GM12878 (cell line): ENCODE results near the gene UROC1. TPM values are rescaled to one million over a fixed set of nuclear protein-coding genes. Genes with fewer than 3 reads are reported as not detected.
A peak's percentile ranks its signal among the peaks of the same experiment; 100 is the strongest.

Experiments
- CBFB ChIP-seq: IDR thresholded peaks from 2 replicates; pipeline ENCODE4 v1.6.1; 2016; ENCODE audit warnings: antibody characterized with exemption, low read depth
- GATAD2B ChIP-seq: fragments of 450-650 bp; conservative IDR thresholded peaks from 2 replicates; pipeline ENCODE4 v1.6.1; 2017; ENCODE audit warnings: low read depth, mild to moderate bottlenecking, moderate library complexity
- IKZF1 ChIP-seq: fragments of 450-650 bp; conservative IDR thresholded peaks from 2 replicates; pipeline ENCODE4 v1.6.1; 2017; ENCODE audit warnings: antibody characterized with exemption, mild to moderate bottlenecking
- NR2C1 ChIP-seq: fragments of 450-650 bp; IDR thresholded peaks from 2 replicates; pipeline ENCODE4 v1.6.1; 2017; ENCODE audit warnings: antibody characterized with exemption, mild to moderate bottlenecking, moderate library complexity
- NRF1 ChIP-seq: conservative IDR thresholded peaks from 2 replicates; pipeline ENCODE4 v1.6.1; 2011; ENCODE audit warnings: mild to moderate bottlenecking, low read depth, low read length, improper control_type of control experiment
- POLR2AphosphoS2 ChIP-seq: IDR thresholded peaks from 2 replicates; pipeline ENCODE4 v1.6.1; 2011; ENCODE audit warnings: low read depth, mild to moderate bottlenecking, low read length, improper control_type of control experiment, moderate library complexity
- RB1 ChIP-seq: fragments of 450-650 bp; formaldehyde crosslinking; IDR thresholded peaks from 2 replicates; pipeline ENCODE4 v1.6.1; 2017; ENCODE audit warnings: mild to moderate bottlenecking, borderline replicate concordance
- SMAD5 ChIP-seq: IDR thresholded peaks from 2 replicates; pipeline ENCODE4 v1.6.1; 2016; ENCODE audit warnings: antibody characterized with exemption, low read depth
- SPI1 ChIP-seq: IDR thresholded peaks from 2 replicates; pipeline ENCODE4 v1.6.1; 2011; ENCODE audit warnings: low read depth, mild to moderate bottlenecking, low read length, moderate library complexity, borderline replicate concordance; ENCODE audit not compliant: insufficient read depth
- YBX1 ChIP-seq: fragments of 450-650 bp; IDR thresholded peaks from 2 replicates; pipeline ENCODE4 v1.6.1; 2016; ENCODE audit warnings: antibody characterized with exemption
- ZNF217 ChIP-seq: fragments of 450-650 bp; IDR thresholded peaks from 2 replicates; pipeline ENCODE4 v1.6.1; 2017; ENCODE audit warnings: antibody characterized with exemption, mild to moderate bottlenecking
- ZNF384 ChIP-seq: IDR thresholded peaks from 2 replicates; pipeline ENCODE4 v1.6.1; 2012; ENCODE audit warnings: low read depth, mild to moderate bottlenecking, low read length, improper control_type of control experiment, borderline replicate concordance
- polyA plus RNA-seq, 11 experiments: library from polyadenylated mRNA; depleted of rRNA in 4 of 11; unstranded in 6 of 11; stranded (reverse) in 5 of 11; fragments of >200 nt; fragmentation: Nextera tagmentation in 4 of 11; fragmentation: Illumina TruSeq in 1 of 11; extraction: Ambion mirVana in 4 of 11; extraction: Trizol in 1 of 11; gene quantifications; 1 replicate in 1 of 11; 2 replicates in 10 of 11; pipeline versions ENCODE4 v1.2.1 to v1.2.3, GENCODE V29; 2011 to 2016; ENCODE audit warnings: inconsistent platforms in 2 of 11, missing spikeins in 2 of 11, low read depth in 1 of 11
- total RNA-seq, 4 experiments: library from RNA; depleted of rRNA in 3 of 4; stranded (reverse); fragments of >200 nt in 3 of 4; fragmentation: Illumina TruSeq in 1 of 4; extraction: Trizol in 1 of 4; gene quantifications; 2 replicates each; pipeline versions ENCODE4 v1.2.1 to v1.2.3, GENCODE V29; 2013 to 2021
- TF ChIP-seq, protein P1 (sequence below): fragments of 450-650 bp; conservative IDR thresholded peaks from 2 replicates; pipeline ENCODE4 v1.6.1; 2017; ENCODE audit warnings: mild to moderate bottlenecking, moderate library complexity
- TF ChIP-seq, protein P2 (sequence below): fragments of 450-650 bp; IDR thresholded peaks from 2 replicates; pipeline ENCODE4 v1.6.1; 2017; ENCODE audit warnings: mild to moderate bottlenecking, low read depth, inconsistent platforms; ENCODE audit not compliant: poor library complexity, severe bottlenecking
- TF ChIP-seq, protein P3 (sequence below): fragments of 450-650 bp; formaldehyde crosslinking; IDR thresholded peaks from 2 replicates; pipeline ENCODE4 v1.5.0; 2022; ENCODE audit warnings: mild to moderate bottlenecking, missing genetic modification characterization
- TF ChIP-seq, protein P4 (sequence below): IDR thresholded peaks from 2 replicates; pipeline ENCODE4 v1.6.1; 2012; ENCODE audit warnings: low read depth, low read length, improper control_type of control experiment
- TF ChIP-seq, protein P5 (sequence below): IDR thresholded peaks from 2 replicates; pipeline ENCODE4 v1.6.1; 2012; ENCODE audit warnings: low read depth, low read length, improper control_type of control experiment

Gene UROC1
- total and polyA plus RNA-seq, 10 of the 15 experiments (the other 5 are each of a cell fraction or from before 2014, with no cell fraction given) = 0.04 TPM; not detected in 9

DNA sequence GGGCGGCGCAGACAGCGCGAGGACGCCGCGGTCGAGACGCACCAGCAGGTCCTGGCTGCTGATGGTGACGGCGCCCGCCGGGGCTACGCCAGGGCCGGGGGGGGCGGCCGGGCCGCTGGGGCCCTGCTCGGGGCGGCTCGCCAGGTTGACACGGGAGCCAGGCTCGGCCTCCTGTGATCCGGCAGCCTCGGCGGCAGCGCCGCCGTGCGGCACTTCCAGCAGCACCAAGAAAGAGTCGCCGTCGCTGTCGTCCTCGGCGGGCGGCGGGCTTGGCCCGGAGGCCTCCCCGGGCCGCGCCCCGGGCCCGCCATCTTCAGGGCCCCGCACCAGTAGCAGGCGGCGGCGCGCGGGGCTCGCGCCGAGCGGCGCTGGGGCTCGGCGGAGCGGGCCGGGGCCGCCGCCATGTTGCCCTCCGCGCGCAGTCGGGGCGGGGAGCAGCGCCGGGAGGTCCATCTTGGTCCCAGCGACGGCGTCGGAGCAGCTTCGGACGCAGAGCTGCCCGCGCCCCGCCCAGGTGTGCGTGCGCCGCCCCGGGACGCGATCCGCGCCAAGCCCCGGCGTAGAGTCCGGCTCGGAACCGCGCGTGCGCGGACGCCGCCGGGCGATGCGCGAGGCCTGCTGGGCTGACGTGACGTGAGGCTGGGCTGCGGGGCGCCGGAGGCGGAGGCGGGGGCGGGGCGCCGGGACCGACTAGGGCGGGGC, 42.0 kb downstream of the UROC1 start, which contains the start of gene ZXDC (continued):
- peak; percentile 76; the same call in 1 of the 2 replicates for TF ChIP-seq RB1
- TF ChIP-seq IKZF1 = peak; percentile 85
- TF ChIP-seq, protein P1, sequence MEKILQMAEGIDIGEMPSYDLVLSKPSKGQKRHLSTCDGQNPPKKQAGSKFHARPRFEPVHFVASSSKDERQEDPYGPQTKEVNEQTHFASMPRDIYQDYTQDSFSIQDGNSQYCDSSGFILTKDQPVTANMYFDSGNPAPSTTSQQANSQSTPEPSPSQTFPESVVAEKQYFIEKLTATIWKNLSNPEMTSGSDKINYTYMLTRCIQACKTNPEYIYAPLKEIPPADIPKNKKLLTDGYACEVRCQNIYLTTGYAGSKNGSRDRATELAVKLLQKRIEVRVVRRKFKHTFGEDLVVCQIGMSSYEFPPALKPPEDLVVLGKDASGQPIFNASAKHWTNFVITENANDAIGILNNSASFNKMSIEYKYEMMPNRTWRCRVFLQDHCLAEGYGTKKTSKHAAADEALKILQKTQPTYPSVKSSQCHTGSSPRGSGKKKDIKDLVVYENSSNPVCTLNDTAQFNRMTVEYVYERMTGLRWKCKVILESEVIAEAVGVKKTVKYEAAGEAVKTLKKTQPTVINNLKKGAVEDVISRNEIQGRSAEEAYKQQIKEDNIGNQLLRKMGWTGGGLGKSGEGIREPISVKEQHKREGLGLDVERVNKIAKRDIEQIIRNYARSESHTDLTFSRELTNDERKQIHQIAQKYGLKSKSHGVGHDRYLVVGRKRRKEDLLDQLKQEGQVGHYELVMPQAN = peak; percentile 48; the same call in 1 of the 2 replicates
- no peak for TF ChIP-seq SMAD5
- TF ChIP-seq, protein P2, sequence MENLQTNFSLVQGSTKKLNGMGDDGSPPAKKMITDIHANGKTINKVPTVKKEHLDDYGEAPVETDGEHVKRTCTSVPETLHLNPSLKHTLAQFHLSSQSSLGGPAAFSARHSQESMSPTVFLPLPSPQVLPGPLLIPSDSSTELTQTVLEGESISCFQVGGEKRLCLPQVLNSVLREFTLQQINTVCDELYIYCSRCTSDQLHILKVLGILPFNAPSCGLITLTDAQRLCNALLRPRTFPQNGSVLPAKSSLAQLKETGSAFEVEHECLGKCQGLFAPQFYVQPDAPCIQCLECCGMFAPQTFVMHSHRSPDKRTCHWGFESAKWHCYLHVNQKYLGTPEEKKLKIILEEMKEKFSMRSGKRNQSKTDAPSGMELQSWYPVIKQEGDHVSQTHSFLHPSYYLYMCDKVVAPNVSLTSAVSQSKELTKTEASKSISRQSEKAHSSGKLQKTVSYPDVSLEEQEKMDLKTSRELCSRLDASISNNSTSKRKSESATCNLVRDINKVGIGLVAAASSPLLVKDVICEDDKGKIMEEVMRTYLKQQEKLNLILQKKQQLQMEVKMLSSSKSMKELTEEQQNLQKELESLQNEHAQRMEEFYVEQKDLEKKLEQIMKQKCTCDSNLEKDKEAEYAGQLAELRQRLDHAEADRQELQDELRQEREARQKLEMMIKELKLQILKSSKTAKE = no peak
- TF ChIP-seq GATAD2B = peak; percentile 71; the same call in 1 of the 2 replicates
- TF ChIP-seq, protein P3, sequence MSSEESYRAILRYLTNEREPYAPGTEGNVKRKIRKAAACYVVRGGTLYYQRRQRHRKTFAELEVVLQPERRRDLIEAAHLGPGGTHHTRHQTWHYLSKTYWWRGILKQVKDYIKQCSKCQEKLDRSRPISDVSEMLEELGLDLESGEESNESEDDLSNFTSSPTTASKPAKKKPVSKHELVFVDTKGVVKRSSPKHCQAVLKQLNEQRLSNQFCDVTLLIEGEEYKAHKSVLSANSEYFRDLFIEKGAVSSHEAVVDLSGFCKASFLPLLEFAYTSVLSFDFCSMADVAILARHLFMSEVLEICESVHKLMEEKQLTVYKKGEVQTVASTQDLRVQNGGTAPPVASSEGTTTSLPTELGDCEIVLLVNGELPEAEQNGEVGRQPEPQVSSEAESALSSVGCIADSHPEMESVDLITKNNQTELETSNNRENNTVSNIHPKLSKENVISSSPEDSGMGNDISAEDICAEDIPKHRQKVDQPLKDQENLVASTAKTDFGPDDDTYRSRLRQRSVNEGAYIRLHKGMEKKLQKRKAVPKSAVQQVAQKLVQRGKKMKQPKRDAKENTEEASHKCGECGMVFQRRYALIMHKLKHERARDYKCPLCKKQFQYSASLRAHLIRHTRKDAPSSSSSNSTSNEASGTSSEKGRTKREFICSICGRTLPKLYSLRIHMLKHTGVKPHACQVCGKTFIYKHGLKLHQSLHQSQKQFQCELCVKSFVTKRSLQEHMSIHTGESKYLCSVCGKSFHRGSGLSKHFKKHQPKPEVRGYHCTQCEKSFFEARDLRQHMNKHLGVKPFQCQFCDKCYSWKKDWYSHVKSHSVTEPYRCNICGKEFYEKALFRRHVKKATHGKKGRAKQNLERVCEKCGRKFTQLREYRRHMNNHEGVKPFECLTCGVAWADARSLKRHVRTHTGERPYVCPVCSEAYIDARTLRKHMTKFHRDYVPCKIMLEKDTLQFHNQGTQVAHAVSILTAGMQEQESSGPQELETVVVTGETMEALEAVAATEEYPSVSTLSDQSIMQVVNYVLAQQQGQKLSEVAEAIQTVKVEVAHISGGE = no peak
- TF ChIP-seq, protein P4, sequence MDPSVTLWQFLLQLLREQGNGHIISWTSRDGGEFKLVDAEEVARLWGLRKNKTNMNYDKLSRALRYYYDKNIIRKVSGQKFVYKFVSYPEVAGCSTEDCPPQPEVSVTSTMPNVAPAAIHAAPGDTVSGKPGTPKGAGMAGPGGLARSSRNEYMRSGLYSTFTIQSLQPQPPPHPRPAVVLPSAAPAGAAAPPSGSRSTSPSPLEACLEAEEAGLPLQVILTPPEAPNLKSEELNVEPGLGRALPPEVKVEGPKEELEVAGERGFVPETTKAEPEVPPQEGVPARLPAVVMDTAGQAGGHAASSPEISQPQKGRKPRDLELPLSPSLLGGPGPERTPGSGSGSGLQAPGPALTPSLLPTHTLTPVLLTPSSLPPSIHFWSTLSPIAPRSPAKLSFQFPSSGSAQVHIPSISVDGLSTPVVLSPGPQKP = no peak
- TF ChIP-seq, protein P5, sequence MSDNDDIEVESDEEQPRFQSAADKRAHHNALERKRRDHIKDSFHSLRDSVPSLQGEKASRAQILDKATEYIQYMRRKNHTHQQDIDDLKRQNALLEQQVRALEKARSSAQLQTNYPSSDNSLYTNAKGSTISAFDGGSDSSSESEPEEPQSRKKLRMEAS = no peak; the same call in 1 of the 2 replicates
- TF ChIP-seq POLR2AphosphoS2 = peak; percentile 55; the same call in 1 of the 2 replicates
- TF ChIP-seq CBFB = no peak
- no peak for TF ChIP-seq YBX1
- TF ChIP-seq ZNF384 = no peak
- peak; percentile 42 for TF ChIP-seq NRF1
- 0 out of 2 replicates have a peak, but pooled peaks have one; percentile 50 for TF ChIP-seq ZNF217
- TF ChIP-seq NR2C1 = peak; percentile 43; the same call in 1 of the 2 replicates
- no peak for TF ChIP-seq SPI1
